ENCODE data around the gene UTS2. TPM values are rescaled to one million over a fixed set of nuclear protein-coding genes. Genes with fewer than 3 reads are reported as not detected.
A peak's percentile ranks its signal among the peaks of the same experiment; 100 is the strongest.

UTS2 gene
- polyA plus RNA-seq, 4 donors = 0.33 to 1.9 (median 0.68) TPM; not detected in 1

GRCh38 chr1:7838714-7839113 is 14.2 kb downstream of the UTS2 start:
- no peak overlapping the region for H3K27ac ChIP-seq (ENCODE audit: low read depth in 1 of 3, low read length in 2 of 3)
- H3K36me3 ChIP-seq (ENCODE audit: control insufficient read depth in 3 of 3, insufficient read depth in 2 of 3, low read depth in 1 of 3, low read length in 3 of 3) = peaks cover 3 to 29% (median 16%) of the 10 kb centered on the region in 3 donors
- FAIRE-seq = no peak
- peaks cover 4 to 15% of the 10 kb centered on the region in 2 donors for H3K9me3 ChIP-seq (ENCODE audit: control insufficient read depth in 2 of 2, insufficient read depth in 1 of 2, low read depth in 1 of 2, low read length in 1 of 2)
- H3K4me3 ChIP-seq (ENCODE audit: low read depth in 1 of 3, low read length in 3 of 3) = no peak overlapping the region
- H3K27me3 ChIP-seq (ENCODE audit: control insufficient read depth in 3 of 3, insufficient read depth in 3 of 3, low read length in 3 of 3) = no peaks in the 10 kb centered on the region
- no peaks in the 10 kb centered on the region for H3K4me1 ChIP-seq (ENCODE audit: control insufficient read depth in 3 of 3, insufficient read depth in 2 of 3, low read depth in 1 of 3, low read length in 2 of 3)
- no peak for DNase-seq
- 92 to 95% (median 93%) methylated on average over 2 of the region's 2 CpGs for WGBS, 3 donors

DNA sequence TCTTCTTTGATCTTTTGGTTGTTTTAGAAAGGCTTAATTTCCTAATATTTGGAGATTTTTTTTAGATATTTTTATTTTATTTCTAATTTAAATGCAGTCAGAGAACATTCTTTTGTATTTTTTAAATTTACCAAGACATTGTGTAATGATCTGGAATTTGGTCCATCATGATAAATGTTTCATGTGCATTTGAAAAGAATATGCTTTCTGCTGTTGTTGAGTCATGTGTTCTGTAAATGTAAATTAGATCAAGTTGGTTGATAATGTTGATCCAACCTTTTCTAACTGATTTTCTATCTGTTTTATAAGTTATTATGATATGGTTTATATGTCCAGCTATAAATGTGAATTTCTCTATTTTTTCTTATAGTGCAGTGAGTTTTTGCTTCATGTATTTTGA is 19.8 kb downstream of the UTS2 start:
- Histone ChIP-seq H3K27me3 (ENCODE audit: control insufficient read depth in 3 of 3, insufficient read depth in 3 of 3, low read length in 3 of 3) (no peaks in the 10 kb centered on the region), H3K4me1 (ENCODE audit: control insufficient read depth in 3 of 3, insufficient read depth in 2 of 3, low read depth in 1 of 3, low read length in 2 of 3) (no peaks in the 10 kb centered on the region), H3K27ac (ENCODE audit: low read depth in 1 of 3, low read length in 2 of 3) (no peak overlapping the region), H3K4me3 (ENCODE audit: low read depth in 1 of 3, low read length in 3 of 3) (no peak overlapping the region), H3K9me3 (ENCODE audit: control insufficient read depth in 2 of 2, insufficient read depth in 1 of 2, low read depth in 1 of 2, low read length in 1 of 2) (peaks cover 0 to 3% of the 10 kb centered on the region in 2 donors), H3K36me3 (ENCODE audit: control insufficient read depth in 3 of 3, insufficient read depth in 2 of 3, low read depth in 1 of 3, low read length in 3 of 3) (peaks cover 3 to 17% (median 16%) of the 10 kb centered on the region in 3 donors)
- DNase-seq = no peak
- no peak for FAIRE-seq

DNA sequence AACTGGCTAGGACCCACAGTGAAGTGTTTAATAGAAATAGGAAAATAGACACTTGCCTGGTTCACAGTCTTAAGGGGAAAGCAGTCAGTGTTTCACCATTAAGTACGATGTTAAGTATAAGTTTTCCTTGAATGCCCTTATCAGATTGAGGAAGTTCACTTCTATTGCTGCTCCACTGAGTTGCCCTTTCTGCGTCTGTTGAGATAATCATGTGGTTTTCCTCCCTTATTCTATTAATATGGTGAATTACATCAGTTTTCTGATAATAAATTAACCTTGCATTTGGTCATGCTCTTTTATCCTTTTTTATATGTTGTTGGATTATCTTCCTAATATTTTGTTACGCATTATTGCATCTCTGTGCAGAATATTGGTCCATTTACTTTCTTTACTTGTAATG is 21.4 kb downstream of the UTS2 start:
- no peaks in the 10 kb centered on the region for H3K27me3 ChIP-seq (ENCODE audit: control insufficient read depth in 3 of 3, insufficient read depth in 3 of 3, low read length in 3 of 3)
- peaks cover 3 to 17% (median 15%) of the 10 kb centered on the region in 3 donors for H3K36me3 ChIP-seq (ENCODE audit: control insufficient read depth in 3 of 3, insufficient read depth in 2 of 3, low read depth in 1 of 3, low read length in 3 of 3)
- WGBS, 3 donors = 46 to 54% (median 53%) methylated on average over 3 of the region's 3 CpGs
- H3K9me3 ChIP-seq (ENCODE audit: control insufficient read depth in 2 of 2, insufficient read depth in 1 of 2, low read depth in 1 of 2, low read length in 1 of 2) = no peaks in the 10 kb centered on the region
- no peak overlapping the region for H3K27ac ChIP-seq (ENCODE audit: low read depth in 1 of 3, low read length in 2 of 3)
- DNase-seq = peak in 1 of 2 donors; percentile 9
- FAIRE-seq = no peak
- H3K4me3 ChIP-seq (ENCODE audit: low read depth in 1 of 3, low read length in 3 of 3) = no peak overlapping the region
- no peaks in the 10 kb centered on the region for H3K4me1 ChIP-seq (ENCODE audit: control insufficient read depth in 3 of 3, insufficient read depth in 2 of 3, low read depth in 1 of 3, low read length in 2 of 3)

GRCh38 chr1:7827126-7827955 is 25.5 kb downstream of the UTS2 start:
- peak overlapping the region in 1 of 3 donors; percentile 51 for H3K4me3 ChIP-seq (ENCODE audit: low read depth in 1 of 3, low read length in 3 of 3)
- H3K9me3 ChIP-seq (ENCODE audit: control insufficient read depth in 2 of 2, insufficient read depth in 1 of 2, low read depth in 1 of 2, low read length in 1 of 2) = no peaks in the 10 kb centered on the region
- WGBS, 3 donors = 79 to 88% (median 86%) methylated on average over 39 of the region's 39 CpGs
- H3K4me1 ChIP-seq (ENCODE audit: control insufficient read depth in 3 of 3, insufficient read depth in 2 of 3, low read depth in 1 of 3, low read length in 2 of 3) = no peaks in the 10 kb centered on the region
- H3K36me3 ChIP-seq (ENCODE audit: control insufficient read depth in 3 of 3, insufficient read depth in 2 of 3, low read depth in 1 of 3, low read length in 3 of 3) = peaks cover 0 to 12% (median 6%) of the 10 kb centered on the region in 3 donors
- H3K27me3 ChIP-seq (ENCODE audit: control insufficient read depth in 3 of 3, insufficient read depth in 3 of 3, low read length in 3 of 3) = no peaks in the 10 kb centered on the region
- peak overlapping the region in 1 of 3 donors; percentile 57 for H3K27ac ChIP-seq (ENCODE audit: low read depth in 1 of 3, low read length in 2 of 3)
- no peak for FAIRE-seq
- DNase-seq = peak; percentile 5 to 39

DNA sequence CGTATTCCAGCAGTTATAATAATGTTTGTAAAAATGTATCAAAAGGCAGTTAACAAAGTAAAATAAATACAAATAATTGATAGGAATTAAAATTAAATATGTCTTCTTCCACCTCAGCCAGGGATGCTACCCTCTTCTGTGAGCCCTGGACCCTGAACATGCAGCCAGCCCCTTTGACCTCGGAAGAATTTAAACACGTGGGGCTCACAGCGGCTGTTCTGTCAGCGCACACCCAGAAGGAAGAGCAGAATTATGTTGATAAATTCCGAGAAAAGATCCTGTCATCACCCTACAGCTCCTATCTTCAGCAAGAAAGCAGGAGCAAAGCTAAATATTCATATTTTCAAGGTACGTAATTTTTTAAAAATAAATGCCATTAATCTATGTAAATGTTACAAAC is 26.5 kb downstream of the UTS2 start:
- Histone ChIP-seq H3K4me3 (ENCODE audit: low read depth in 1 of 3, low read length in 3 of 3) (no peak overlapping the region), H3K4me1 (ENCODE audit: control insufficient read depth in 3 of 3, insufficient read depth in 2 of 3, low read depth in 1 of 3, low read length in 2 of 3) (no peaks in the 10 kb centered on the region), H3K27me3 (ENCODE audit: control insufficient read depth in 3 of 3, insufficient read depth in 3 of 3, low read length in 3 of 3) (no peaks in the 10 kb centered on the region), H3K9me3 (ENCODE audit: control insufficient read depth in 2 of 2, insufficient read depth in 1 of 2, low read depth in 1 of 2, low read length in 1 of 2) (no peaks in the 10 kb centered on the region), H3K36me3 (ENCODE audit: control insufficient read depth in 3 of 3, insufficient read depth in 2 of 3, low read depth in 1 of 3, low read length in 3 of 3) (peaks cover 0 to 12% (median 6%) of the 10 kb centered on the region in 3 donors), H3K27ac (ENCODE audit: low read depth in 1 of 3, low read length in 2 of 3) (no peak overlapping the region)
- DNase-seq (no peak), FAIRE-seq (no peak)
- 74 to 90% (median 87%) methylated on average over 7 of the region's 7 CpGs for WGBS, 3 donors

- no peak overlapping the region for H3K4me3 ChIP-seq (ENCODE audit: low read depth in 1 of 3, low read length in 3 of 3)
- no peaks in the 10 kb centered on the region for H3K27me3 ChIP-seq (ENCODE audit: control insufficient read depth in 3 of 3, insufficient read depth in 3 of 3, low read length in 3 of 3)
- 93 to 97% (median 97%) methylated on average over 8 of the region's 8 CpGs for WGBS, 3 donors
- no peaks in the 10 kb centered on the region for H3K4me1 ChIP-seq (ENCODE audit: control insufficient read depth in 3 of 3, insufficient read depth in 2 of 3, low read depth in 1 of 3, low read length in 2 of 3)
- H3K27ac ChIP-seq (ENCODE audit: low read depth in 1 of 3, low read length in 2 of 3) = no peak overlapping the region
- H3K9me3 ChIP-seq (ENCODE audit: control insufficient read depth in 2 of 2, insufficient read depth in 1 of 2, low read depth in 1 of 2, low read length in 1 of 2) = no peaks in the 10 kb centered on the region
- no peak for DNase-seq
- no peak for FAIRE-seq
- H3K36me3 ChIP-seq (ENCODE audit: control insufficient read depth in 3 of 3, insufficient read depth in 2 of 3, low read depth in 1 of 3, low read length in 3 of 3) = peaks cover 2 to 14% (median 5%) of the 10 kb centered on the region in 3 donors
Measured at GRCh38 chr1:7824701-7825100, 28.2 kb downstream of the UTS2 start.

- Histone ChIP-seq H3K9me3 (ENCODE audit: control insufficient read depth in 2 of 2, insufficient read depth in 1 of 2, low read depth in 1 of 2, low read length in 1 of 2) (no peaks in the 10 kb centered on the region), H3K27ac (ENCODE audit: low read depth in 1 of 3, low read length in 2 of 3) (no peak overlapping the region), H3K4me1 (ENCODE audit: control insufficient read depth in 3 of 3, insufficient read depth in 2 of 3, low read depth in 1 of 3, low read length in 2 of 3) (no peaks in the 10 kb centered on the region), H3K27me3 (ENCODE audit: control insufficient read depth in 3 of 3, insufficient read depth in 3 of 3, low read length in 3 of 3) (no peaks in the 10 kb centered on the region), H3K36me3 (ENCODE audit: control insufficient read depth in 3 of 3, insufficient read depth in 2 of 3, low read depth in 1 of 3, low read length in 3 of 3) (peaks cover 2 to 11% (median 4%) of the 10 kb centered on the region in 3 donors), H3K4me3 (ENCODE audit: low read depth in 1 of 3, low read length in 3 of 3) (no peak overlapping the region)
- no peak for DNase-seq
- 75 to 93% (median 89%) methylated on average over 3 of the region's 3 CpGs for WGBS, 3 donors
- FAIRE-seq = no peak
Measured at GRCh38 chr1:7821282-7821681, 31.6 kb downstream of the UTS2 start.

DNA sequence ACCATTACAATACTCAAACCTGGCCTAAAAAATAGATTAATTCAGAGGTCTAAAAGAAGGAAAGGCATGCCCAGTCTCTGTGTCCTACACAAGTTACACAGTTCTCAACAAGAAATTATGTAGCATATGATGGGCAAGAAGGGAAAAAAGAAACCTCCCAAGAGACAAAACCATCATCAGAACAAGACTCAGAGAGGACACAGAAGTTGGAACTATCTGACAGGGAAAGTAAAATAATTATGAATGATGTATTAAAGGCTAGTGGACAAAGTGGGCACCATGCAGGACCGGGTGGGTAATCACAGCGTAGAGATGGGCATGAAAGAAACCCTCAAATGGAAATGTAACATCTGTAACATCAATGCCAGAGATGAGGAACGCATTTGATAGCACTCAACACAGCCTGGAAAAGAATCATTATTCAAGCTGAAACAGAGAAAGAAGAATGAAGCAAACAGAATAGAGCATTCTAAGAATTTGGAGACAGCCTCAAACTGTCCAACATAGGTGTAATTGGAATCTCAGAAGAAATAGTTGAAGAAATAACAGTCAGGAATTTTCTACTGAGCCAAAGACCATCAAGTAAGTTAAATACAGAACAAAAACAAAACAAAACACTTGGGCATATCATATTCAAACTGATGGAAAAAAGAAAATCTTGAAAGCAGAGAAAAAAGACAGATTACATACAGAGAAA is 39.0 kb downstream of the UTS2 start:
- H3K27me3 ChIP-seq (ENCODE audit: control insufficient read depth in 3 of 3, insufficient read depth in 3 of 3, low read length in 3 of 3) = no peaks in the 10 kb centered on the region
- DNase-seq = no peak
- no peaks in the 10 kb centered on the region for H3K4me1 ChIP-seq (ENCODE audit: control insufficient read depth in 3 of 3, insufficient read depth in 2 of 3, low read depth in 1 of 3, low read length in 2 of 3)
- 91 to 95% (median 92%) methylated on average over 3 of the region's 3 CpGs for WGBS, 3 donors
- no peak overlapping the region for H3K27ac ChIP-seq (ENCODE audit: low read depth in 1 of 3, low read length in 2 of 3)
- no peak for FAIRE-seq
- H3K4me3 ChIP-seq (ENCODE audit: low read depth in 1 of 3, low read length in 3 of 3) = no peak overlapping the region
- peaks cover 0 to 10% of the 10 kb centered on the region in 2 donors for H3K9me3 ChIP-seq (ENCODE audit: control insufficient read depth in 2 of 2, insufficient read depth in 1 of 2, low read depth in 1 of 2, low read length in 1 of 2)
- peaks cover 2 to 21% (median 2%) of the 10 kb centered on the region in 3 donors for H3K36me3 ChIP-seq (ENCODE audit: control insufficient read depth in 3 of 3, insufficient read depth in 2 of 3, low read depth in 1 of 3, low read length in 3 of 3)
